Endothelial cell of umbilical vein (primary cell): ENCODE results near the gene MIEF1. TPM values are rescaled to one million over a fixed set of nuclear protein-coding genes. Genes with fewer than 3 reads are reported as not detected.

Source experiments
- BruUV-seq: library from RNA; stranded (reverse); fragments of 400-500 nt; replicated peaks from 2 replicates; lab custom pipeline; 2021; lab: Mats Ljungman, UMichigan
- CTCF ChIA-PET: fragments of 300-600, 350-600 bp; sonication (Branson Sonifier 250); formaldehyde crosslinking; loops from one replicate; lab custom pipeline; 2021; ENCODE audit warnings: antibody characterized with exemption, inconsistent platforms; lab: Charles Lee
- POLR2A ChIA-PET: fragments of 300-600, 350-600 bp; sonication (Branson Sonifier 250); formaldehyde crosslinking; loops from one replicate; lab custom pipeline; 2021; ENCODE audit warnings: antibody characterized with exemption, inconsistent platforms; lab: Charles Lee
- DNase-seq: peaks from one replicate; pipeline ENCODE4 v3.0.0-alpha.2; 2011; ENCODE audit warnings: low read depth, low spot score
- FAIRE-seq: peaks from 2 replicates; lab custom pipeline; 2011; peaks lifted over from hg19 to GRCh38; lab: Jason Lieb, UNC
- H2AFZ ChIP-seq: 2 replicates; pipeline ENCODE4 v1.6.0; 2012; ENCODE audit warnings: low read depth, low read length, control low read depth, inconsistent platforms
- H3K27ac ChIP-seq: 2 replicates; pipeline ENCODE4 v1.5.1; 2011; ENCODE audit warnings: low read depth, mild to moderate bottlenecking, control low read depth, low read length, moderate library complexity; ENCODE audit not compliant: insufficient read depth
- H3K27me3 ChIP-seq, 2 experiments: 2 replicates each; pipeline versions ENCODE4 v1.6.0 to v1.6.1; 2011; ENCODE audit warnings: low read length in 2 of 2, mixed read lengths in 1 of 2; ENCODE audit not compliant: control insufficient read depth in 2 of 2, insufficient read depth in 2 of 2
- H3K36me3 ChIP-seq, 2 experiments: 2 replicates in 1 of 2; 3 replicates in 1 of 2; pipeline ENCODE4 v1.5.1; 2011; ENCODE audit warnings: low read length in 2 of 2, mild to moderate bottlenecking in 1 of 2, moderate library complexity in 1 of 2; ENCODE audit not compliant: control insufficient read depth in 2 of 2, insufficient read depth in 2 of 2; ENCODE audit errors: extremely low read depth in 1 of 2
- H3K4me1 ChIP-seq: 3 replicates; pipeline ENCODE4 v1.5.1; 2011; ENCODE audit warnings: mild to moderate bottlenecking, low read length; ENCODE audit not compliant: control insufficient read depth, insufficient read depth; ENCODE audit errors: extremely low read depth
- H3K4me2 ChIP-seq: 2 replicates; pipeline ENCODE4 v1.6.1; 2011; ENCODE audit warnings: low read length, control low read depth, mixed read lengths; ENCODE audit not compliant: insufficient read depth
- H3K4me3 ChIP-seq, 3 experiments: fragments of 200-600 bp in 1 of 3; sonication (generic), shearing (Covaris generic) in 1 of 3; replicated peaks in 1 of 3; 2 replicates each; pipeline ENCODE4 v1.5.1; 2011 to 2016; ENCODE audit warnings: control low read depth in 3 of 3, low read length in 3 of 3, mild to moderate bottlenecking in 2 of 3, inconsistent platforms in 1 of 3, low read depth in 1 of 3, moderate library complexity in 1 of 3; ENCODE audit not compliant: insufficient read depth in 1 of 3
- H3K79me2 ChIP-seq: 2 replicates; pipeline ENCODE4 v1.6.0; 2012; ENCODE audit warnings: low read length, inconsistent platforms; ENCODE audit not compliant: control insufficient read depth, insufficient read depth
- H3K9ac ChIP-seq: replicated peaks from 2 replicates; pipeline ENCODE3; 2011; ENCODE audit warnings: low read length, control low read depth; ENCODE audit not compliant: insufficient read depth; ENCODE audit errors: extremely low read depth
- H3K9me1 ChIP-seq: replicated peaks from 3 replicates; pipeline ENCODE4 v1.6.0; 2011; ENCODE audit warnings: mild to moderate bottlenecking, low read length; ENCODE audit not compliant: control insufficient read depth, insufficient read depth; ENCODE audit errors: extremely low read depth
- H3K9me3 ChIP-seq: replicated peaks from 2 replicates; pipeline ENCODE4 v1.5.1; 2012; ENCODE audit warnings: low read length, inconsistent platforms; ENCODE audit not compliant: control insufficient read depth, insufficient read depth
- H4K20me1 ChIP-seq: replicated peaks from 2 replicates; pipeline ENCODE3; 2011; ENCODE audit warnings: mild to moderate bottlenecking, low read length; ENCODE audit not compliant: control insufficient read depth, insufficient read depth; ENCODE audit errors: extremely low read depth
- CTCF ChIP-seq, 2 donors: IDR thresholded peaks; 1 replicate in 1 of 2; 2 replicates in 1 of 2; pipeline ENCODE4 v1.5.1; 2011; ENCODE audit warnings: low read length in 2 of 2, mild to moderate bottlenecking in 2 of 2, moderate library complexity in 2 of 2, control low read depth in 1 of 2, inconsistent platforms in 1 of 2, low read depth in 1 of 2; ENCODE audit not compliant: insufficient read depth in 1 of 2; ENCODE audit errors: extremely low read depth in 1 of 2
- MAX ChIP-seq: IDR thresholded peaks from 2 replicates; pipeline ENCODE4 v1.6.1; 2011; ENCODE audit not compliant: insufficient read depth, insufficient read length
- dilution Hi-C: fragments of 300-500 bp; cut with MboI; formaldehyde crosslinking; loops from one replicate; pipeline ENCODE4 v1.15.0; 2019; ENCODE audit warnings: low sequenced_read_pairs; ENCODE audit not compliant: extremely low pct_ligation_motif_present
- intact Hi-C: fragments of 100-400 bp; cut with micrococcal nuclease; formaldehyde crosslinking; loops from one replicate; pipeline ENCODE4 v1.10.0; 2022
- polyA plus RNA-seq, 4 experiments: library from polyadenylated mRNA; depleted of rRNA in 3 of 4; stranded (reverse) in 3 of 4; unstranded in 1 of 4; fragments of >200 nt; gene quantifications; 2 replicates each; pipeline versions ENCODE4 v1.2.1 to v1.2.3, GENCODE V29; 2011 to 2012; ENCODE audit warnings: missing spikeins in 1 of 4
- total RNA-seq: library from RNA; stranded (reverse); gene quantifications from 2 replicates; pipeline ENCODE4 v1.2.3, GENCODE V29; 2021

MIEF1 gene
- total and polyA plus RNA-seq, 2 donors (not counting 3 experiments of a cell fraction or from before 2014, with no cell fraction given): 14.2 to 31.1 TPM

- Histone ChIP-seq H3K27ac (no peak overlapping the region), H3K9me1 (no peaks in the 10 kb centered on the region), H2AFZ (no peak overlapping the region), H3K27me3 (no peaks in the 10 kb centered on the region), H3K9me3 (no peaks in the 10 kb centered on the region), H3K79me2 (peaks cover 18% of the 10 kb centered on the region), H3K4me3 (no peak overlapping the region), H3K4me2 (no peak overlapping the region), H3K36me3 (peaks cover 25 to 32% of the 10 kb centered on the region in 2 experiments), H3K9ac (no peak overlapping the region), H4K20me1 (no peaks in the 10 kb centered on the region), H3K4me1 (peaks cover 8% of the 10 kb centered on the region)
- POLR2A ChIA-PET: interaction anchor here (1.0 kb wide), 1 partner anchor 195 kb away, joined by 4 read pairs; the partner anchor contains the start of gene RPL3
- BruUV-seq: TSS peak; percentile 13
- dilution Hi-C loops: no loop called here
- TF ChIP-seq CTCF (IDR thresholded peaks at IDR 0.05; ENCODE audit: extremely low read depth in 1 of 2, insufficient read depth in 1 of 2, low read depth in 1 of 2, low read length in 2 of 2) (peak; percentile 75 to 83), MAX (no peak)
- peak; percentile 50 for FAIRE-seq
- DNase-seq: peak; percentile 41
- intact Hi-C loops: loop anchor here (1.0 kb wide), 1 partner anchor 18 kb away; no protein-coding TSS in a partner anchor
- CTCF ChIA-PET: interaction anchor here (0.5 to 5.6 kb wide), 20 partner anchors 9 to 530 kb away, joined by 3 to 58 read pairs (median 6); partner anchors contain the start of genes MIEF1 and TAB1
Measured at GRCh38 chr22:39514373-39514973, 12.4 kb downstream of the MIEF1 start.
